GM23338 (cell line): ENCODE data around the gene HCFC1. TPM values are rescaled to one million over a fixed set of nuclear protein-coding genes. Genes with fewer than 3 reads are reported as not detected.

Experiments
- ATAC-seq: fragments of 200-7000 bp; cut with Tn5 transposase; 3 replicates; pipeline ENCODE4 v1.9.1; 2020
- DNase-seq: peaks from one replicate; pipeline ENCODE4 v3.0.0-alpha.2; 2015; ENCODE audit warnings: low spot score
- H2AFZ ChIP-seq: fragments of 200-600 bp; sonication (generic); 2 replicates; pipeline ENCODE4 v1.8.0; 2016; ENCODE audit warnings: antibody characterized with exemption, mild to moderate bottlenecking, moderate library complexity
- H3F3A ChIP-seq: fragments of 200-600 bp; sonication (generic); replicated peaks from 2 replicates; pipeline ENCODE4 v1.8.0; 2017; ENCODE audit warnings: antibody characterized with exemption, mixed run types, low read depth
- H3K27ac ChIP-seq: fragments of 200-600 bp; sonication (generic); 2 replicates; pipeline ENCODE4 v1.6.1; 2016; ENCODE audit warnings: low read depth
- H3K27me3 ChIP-seq: fragments of 200-600 bp; sonication (generic); 2 replicates; pipeline ENCODE4 v1.8.0; 2016; ENCODE audit warnings: mild to moderate bottlenecking, mixed run types, moderate library complexity; ENCODE audit not compliant: insufficient read depth
- H3K36me3 ChIP-seq: fragments of 200-600 bp; sonication (generic); 2 replicates; pipeline ENCODE4 v1.8.0; 2016; ENCODE audit warnings: mild to moderate bottlenecking; ENCODE audit not compliant: insufficient read depth
- H3K4me1 ChIP-seq: fragments of 200-600 bp; sonication (generic); 2 replicates; pipeline ENCODE4 v1.8.0; 2016; ENCODE audit warnings: mild to moderate bottlenecking, moderate library complexity; ENCODE audit not compliant: insufficient read depth
- H3K4me2 ChIP-seq: fragments of 200-600 bp; sonication (generic); 2 replicates; pipeline ENCODE4 v1.7.1; 2017; ENCODE audit warnings: mixed run types
- H3K4me3 ChIP-seq: fragments of 200-600 bp; sonication (generic); 2 replicates; pipeline ENCODE4 v1.6.1; 2016; ENCODE audit warnings: mixed run types
- H3K79me2 ChIP-seq: fragments of 200-600 bp; sonication (generic); replicated peaks from 2 replicates; pipeline ENCODE4 v1.8.0; 2017; ENCODE audit warnings: mild to moderate bottlenecking; ENCODE audit not compliant: insufficient read depth
- H3K9me2 ChIP-seq: fragments of 200-600 bp; sonication (generic); 2 replicates; pipeline ENCODE4 v1.8.0; 2017; ENCODE audit not compliant: insufficient read depth
- H4K20me1 ChIP-seq: fragments of 200-600 bp; sonication (generic); replicated peaks from 2 replicates; pipeline ENCODE4 v1.8.0; 2017; ENCODE audit warnings: mild to moderate bottlenecking; ENCODE audit not compliant: insufficient read depth
- H3K27ac Mint-ChIP-seq: 2 replicates; pipeline ENCODE4 v1.8.0; 2020; ENCODE audit warnings: inconsistent platforms, mild to moderate bottlenecking, moderate library complexity, mixed read lengths
- H3K27me3 Mint-ChIP-seq: 3 replicates; pipeline ENCODE4 v1.8.0; 2022; ENCODE audit warnings: low read depth, mild to moderate bottlenecking, moderate library complexity, mixed read lengths, inconsistent platforms; ENCODE audit not compliant: insufficient read depth, poor library complexity
- H3K36me3 Mint-ChIP-seq: 3 replicates; pipeline ENCODE4 v1.8.0; 2021; ENCODE audit warnings: low read depth, mild to moderate bottlenecking, inconsistent platforms, moderate library complexity, mixed read lengths
- H3K4me1 Mint-ChIP-seq: 3 replicates; pipeline ENCODE4 v1.8.0; 2020; ENCODE audit warnings: mild to moderate bottlenecking, inconsistent platforms, mixed read lengths
- H3K4me3 Mint-ChIP-seq: 3 replicates; pipeline ENCODE4 v1.8.0; 2021; ENCODE audit warnings: moderate library complexity, mild to moderate bottlenecking, inconsistent platforms, mixed read lengths
- H3K9me3 Mint-ChIP-seq: 3 replicates; pipeline ENCODE4 v1.8.0; 2020; ENCODE audit warnings: moderate library complexity, mild to moderate bottlenecking, inconsistent platforms, mixed read lengths
- CREB1 ChIP-seq: fragments of 250-450 bp; sonication (Bioruptor Pico); IDR thresholded peaks from 2 replicates; pipeline ENCODE4 v1.5.0; 2020; ENCODE audit warnings: low read depth, mild to moderate bottlenecking, moderate library complexity
- CTCF ChIP-seq, 2 experiments: fragments of 200-600 bp in 1 of 2; sonication (generic) in 1 of 2; conservative IDR thresholded peaks; 2 replicates each; pipeline versions ENCODE4 v1.5.1 to v1.6.1; 2016 to 2017; ENCODE audit warnings: antibody characterized with exemption in 2 of 2, low read depth in 2 of 2, mild to moderate bottlenecking in 2 of 2, moderate library complexity in 1 of 2
- ETS1 ChIP-seq: IDR thresholded peaks from 2 replicates; pipeline ENCODE4 v1.6.1; 2016; ENCODE audit warnings: antibody characterized with exemption
- EZH2 ChIP-seq: fragments of 200-600 bp; sonication (generic); IDR thresholded peaks from one replicate; pipeline ENCODE4 v1.8.0; 2017; ENCODE audit warnings: antibody characterized with exemption, mild to moderate bottlenecking, low read depth; ENCODE audit not compliant: unreplicated experiment
- EZH2phosphoT487 ChIP-seq: fragments of 200-600 bp; sonication (generic); IDR thresholded peaks from one replicate; pipeline ENCODE4 v1.8.1; 2018; ENCODE audit warnings: antibody characterized with exemption; ENCODE audit not compliant: unreplicated experiment
- JUNB ChIP-seq: IDR thresholded peaks from one replicate; pipeline ENCODE4 v1.6.1; 2016; ENCODE audit warnings: antibody characterized with exemption; ENCODE audit not compliant: unreplicated experiment
- NANOG ChIP-seq: IDR thresholded peaks from 2 replicates; pipeline ENCODE4 v1.6.1; 2016; ENCODE audit warnings: antibody characterized with exemption, borderline replicate concordance
- POLR2AphosphoS5 ChIP-seq: IDR thresholded peaks from 2 replicates; pipeline ENCODE4 v1.6.1; 2016; ENCODE audit warnings: antibody characterized with exemption, low read depth
- REST ChIP-seq: IDR thresholded peaks from one replicate; pipeline ENCODE4 v1.6.1; 2018; ENCODE audit warnings: antibody characterized with exemption; ENCODE audit not compliant: unreplicated experiment
- STAT1 ChIP-seq: IDR thresholded peaks from one replicate; pipeline ENCODE4 v1.6.1; 2016; ENCODE audit warnings: antibody characterized with exemption; ENCODE audit not compliant: unreplicated experiment
- ZNF114 ChIP-seq: fragments of 250-450 bp; sonication (Bioruptor Pico); IDR thresholded peaks from 2 replicates; pipeline ENCODE4 v1.5.0; 2020; ENCODE audit warnings: mild to moderate bottlenecking, moderate library complexity
- ZNF331 ChIP-seq: fragments of 250-450 bp; sonication (Bioruptor Pico); IDR thresholded peaks from 2 replicates; pipeline ENCODE4 v1.5.0; 2020; ENCODE audit warnings: low read depth, mild to moderate bottlenecking, moderate library complexity
- ZNF462 ChIP-seq: fragments of 250-450 bp; sonication (Bioruptor Pico); IDR thresholded peaks from 2 replicates; pipeline ENCODE4 v1.5.0; 2020; ENCODE audit warnings: mild to moderate bottlenecking, moderate library complexity
- polyA plus RNA-seq: library from polyadenylated mRNA; unstranded; fragments of >200 nt; fragmentation: Nextera tagmentation; extraction: Ambion mirVana; gene quantifications from 2 replicates; pipeline ENCODE4 v1.2.1, GENCODE V29; 2016
- total RNA-seq: library from RNA; depleted of rRNA; stranded (reverse); fragments of >200 nt; shearing (Covaris generic); gene quantifications from 2 replicates; pipeline ENCODE4 v1.2.3, GENCODE V29; 2014

HCFC1 gene
- total and polyA plus RNA-seq, 2 experiments from 2014 or later = 33.0 to 188 TPM

GRCh38 chrX:153910446-153910845 lies 61.2 kb downstream of the HCFC1 start:
- no peaks in the 10 kb centered on the region for H3K27me3 ChIP-seq
- no peak overlapping the region for H3K4me3 Mint-ChIP-seq
- no peaks in the 10 kb centered on the region for H4K20me1 ChIP-seq
- H3K4me1 Mint-ChIP-seq = no peaks in the 10 kb centered on the region; the same call in 2 of the 3 replicates
- H3K36me3 Mint-ChIP-seq = peaks cover 6% of the 10 kb centered on the region; the same call in 2 of the 3 replicates
- no peak overlapping the region for H3K27ac Mint-ChIP-seq
- DNase-seq = no peak
- no peak overlapping the region for H3K4me2 ChIP-seq
- no peaks in the 10 kb centered on the region for H3K36me3 ChIP-seq
- H3K27ac ChIP-seq = no peak overlapping the region
- no peak for TF ChIP-seq CTCF (conservative IDR thresholded peaks at IDR 0.05; ENCODE audit: low read depth in 2 of 2)
- no peak for TF ChIP-seq ZNF331 (CRISPR knock-in tag)
- no peak for TF ChIP-seq ZNF462 (CRISPR knock-in tag)
- TF ChIP-seq EZH2phosphoT487 = no peak
- no peak for TF ChIP-seq ETS1
- no peak for TF ChIP-seq STAT1
- TF ChIP-seq REST = no peak
- no peak for TF ChIP-seq EZH2
- TF ChIP-seq CREB1 (CRISPR knock-in tag) = no peak
- TF ChIP-seq JUNB = no peak
- no peak for TF ChIP-seq ZNF114
- no peak for TF ChIP-seq NANOG
- TF ChIP-seq POLR2AphosphoS5 = no peak
- no peaks in the 10 kb centered on the region for H3K9me3 Mint-ChIP-seq
- H3K27me3 Mint-ChIP-seq = no peaks in the 10 kb centered on the region
- no peaks in the 10 kb centered on the region for H3K4me1 ChIP-seq
- no peak for ATAC-seq
- H3K9me2 ChIP-seq = no peaks in the 10 kb centered on the region
- no peak overlapping the region for H3K4me3 ChIP-seq
- no peak overlapping the region for H2AFZ ChIP-seq
- H3F3A ChIP-seq = no peaks in the 10 kb centered on the region
- H3K79me2 ChIP-seq = no peaks in the 10 kb centered on the region
